PC-9 (cell line): ENCODE results near the gene SRGAP1. TPM values are rescaled to one million over a fixed set of nuclear protein-coding genes. Genes with fewer than 3 reads are reported as not detected.

Experiments used
- BruUV-seq: library from RNA; stranded (reverse); fragments of 400-500 nt; replicated peaks from 2 replicates; lab custom pipeline; 2021; lab: Mats Ljungman, UMichigan
- CTCF ChIA-PET: fragments of 300-600 bp; sonication (Branson Sonifier 250); formaldehyde crosslinking; loops from one replicate; lab custom pipeline; 2022; ENCODE audit warnings: antibody characterized with exemption; lab: Charles Lee
- POLR2A ChIA-PET: fragments of 300-600 bp; sonication (Branson Sonifier 250); formaldehyde crosslinking; loops from one replicate; lab custom pipeline; 2022; ENCODE audit warnings: antibody characterized with exemption; ENCODE audit not compliant: unreplicated experiment; lab: Charles Lee
- DNase-seq, 2 experiments: peaks; one replicate each; pipeline versions ENCODE4 v3.0.0 to v3.0.0-alpha.2; 2015 to 2022; ENCODE audit warnings: mixed read lengths in 1 of 2
- H2AFZ ChIP-seq: fragments of 200-600 bp; sonication (generic); 2 replicates; pipeline ENCODE4 v1.8.1; 2017; ENCODE audit warnings: antibody characterized with exemption
- H3F3A ChIP-seq: fragments of 200-600 bp; sonication (generic); 2 replicates; pipeline ENCODE4 v1.8.1; 2017; ENCODE audit warnings: antibody characterized with exemption, mild to moderate bottlenecking, low read depth; ENCODE audit not compliant: insufficient read depth
- H3K27ac ChIP-seq: fragments of 200-600 bp; sonication (generic); 2 replicates; pipeline ENCODE4 v1.6.1; 2016; ENCODE audit warnings: mixed run types
- H3K27me3 ChIP-seq: fragments of 200-600 bp; sonication (generic); 2 replicates; pipeline ENCODE4 v1.6.1; 2016; ENCODE audit warnings: low read depth, mixed run types; ENCODE audit not compliant: insufficient read depth
- H3K36me3 ChIP-seq: fragments of 200-600 bp; sonication (generic); 2 replicates; pipeline ENCODE4 v1.6.1; 2016; ENCODE audit warnings: low read depth, mixed run types
- H3K4me1 ChIP-seq: fragments of 200-600 bp; sonication (generic); replicated peaks from 2 replicates; pipeline ENCODE4 v1.6.1; 2016; ENCODE audit warnings: mixed run types; ENCODE audit not compliant: insufficient read depth
- H3K4me2 ChIP-seq: fragments of 200-600 bp; sonication (generic); 2 replicates; pipeline ENCODE4 v1.6.1; 2017; ENCODE audit warnings: mixed run types
- H3K4me3 ChIP-seq: fragments of 200-600 bp; sonication (generic); 2 replicates; pipeline ENCODE4 v1.6.1; 2016; ENCODE audit warnings: mixed run types
- H3K79me2 ChIP-seq: fragments of 200-600 bp; sonication (generic); 2 replicates; pipeline ENCODE4 v1.6.1; 2017; ENCODE audit warnings: low read depth, mixed run types
- H3K9me2 ChIP-seq: fragments of 200-600 bp; sonication (generic); 2 replicates; pipeline ENCODE4 v1.8.1; 2017; ENCODE audit warnings: mild to moderate bottlenecking; ENCODE audit not compliant: insufficient read depth
- H3K9me3 ChIP-seq: fragments of 200-600 bp; sonication (generic); 2 replicates; pipeline ENCODE4 v1.8.1; 2016; ENCODE audit warnings: low read depth; ENCODE audit not compliant: insufficient read depth
- H4K20me1 ChIP-seq: fragments of 200-600 bp; sonication (generic); 2 replicates; pipeline ENCODE4 v1.8.1; 2017; ENCODE audit not compliant: insufficient read depth
- CTCF ChIP-seq: fragments of 200-600 bp; sonication (generic); conservative IDR thresholded peaks from 2 replicates; pipeline ENCODE4 v1.6.1; 2017; ENCODE audit warnings: mixed run types, antibody characterized with exemption, mild to moderate bottlenecking, moderate library complexity
- EZH2 ChIP-seq: fragments of 200-600 bp; sonication (generic); IDR thresholded peaks from 2 replicates; pipeline ENCODE4 v1.8.0; 2017; ENCODE audit warnings: antibody characterized with exemption, low read depth
- intact Hi-C: fragments of 100-400 bp; cut with micrococcal nuclease; formaldehyde crosslinking; loops from one replicate; pipeline ENCODE4 v1.10.0; 2022; ENCODE audit not compliant: unreplicated experiment
- total RNA-seq: library from RNA; stranded (reverse); gene quantifications from 2 replicates; pipeline ENCODE4 v1.2.3, GENCODE V29; 2021

The SRGAP1 gene
- total RNA-seq, 1 experiment from 2014 or later = 24.5 TPM

GRCh38 chr12:64007853-64008252 is 163.4 kb downstream of the SRGAP1 start:
- peaks cover 11% of the 10 kb centered on the region for H3K79me2 ChIP-seq
- CTCF ChIA-PET = no interaction called here
- no TSS peak for BruUV-seq
- no peaks in the 10 kb centered on the region for H3K9me2 ChIP-seq
- H3K27ac ChIP-seq = no peak overlapping the region
- H2AFZ ChIP-seq = no peak overlapping the region
- H3K4me1 ChIP-seq = no peaks in the 10 kb centered on the region
- H3K4me2 ChIP-seq = no peak overlapping the region
- DNase-seq = no peak
- H3K9me3 ChIP-seq = no peaks in the 10 kb centered on the region
- peaks cover 5% of the 10 kb centered on the region; the same call in 1 of the 2 replicates for H3K36me3 ChIP-seq
- H3K4me3 ChIP-seq = no peak overlapping the region
- H3F3A ChIP-seq = no peaks in the 10 kb centered on the region
- intact Hi-C loops = no loop called here
- POLR2A ChIA-PET = no interaction called here
- TF ChIP-seq CTCF = no peak
- TF ChIP-seq EZH2 = no peak
- H4K20me1 ChIP-seq = no peaks in the 10 kb centered on the region
- H3K27me3 ChIP-seq = no peaks in the 10 kb centered on the region

- Histone ChIP-seq H3K4me1 (no peaks in the 10 kb centered on the region), H3K4me2 (no peak overlapping the region), H3F3A (no peaks in the 10 kb centered on the region), H3K36me3 (peaks cover 3% of the 10 kb centered on the region; the same call in 1 of the 2 replicates), H3K4me3 (no peak overlapping the region), H3K9me2 (no peaks in the 10 kb centered on the region), H3K9me3 (no peaks in the 10 kb centered on the region), H3K27me3 (no peaks in the 10 kb centered on the region), H4K20me1 (no peaks in the 10 kb centered on the region), H2AFZ (no peak overlapping the region), H3K79me2 (peaks cover 17% of the 10 kb centered on the region), H3K27ac (no peak overlapping the region)
- BruUV-seq = no TSS peak
- intact Hi-C loops = no loop called here
- no peak for DNase-seq
- ChIA-PET POLR2A (no interaction called here), CTCF (no interaction called here)
- TF ChIP-seq EZH2 (no peak), CTCF (no peak)
Observed at GRCh38 chr12:64008596-64008995, 164.1 kb downstream of the SRGAP1 start.

GRCh38 chr12:64009321-64010068 is 165.0 kb downstream of the SRGAP1 start:
- Histone ChIP-seq H3K79me2 (peaks cover 17% of the 10 kb centered on the region), H3K27me3 (no peaks in the 10 kb centered on the region), H3K4me3 (no peak overlapping the region), H3F3A (no peaks in the 10 kb centered on the region), H3K4me2 (no peak overlapping the region), H2AFZ (no peak overlapping the region), H3K27ac (no peak overlapping the region; the same call in 1 of the 2 replicates), H3K4me1 (no peaks in the 10 kb centered on the region), H3K36me3 (no peaks in the 10 kb centered on the region), H3K9me3 (no peaks in the 10 kb centered on the region), H4K20me1 (no peaks in the 10 kb centered on the region), H3K9me2 (no peaks in the 10 kb centered on the region)
- DNase-seq = no peak
- intact Hi-C loops = no loop called here
- TF ChIP-seq CTCF = no peak
- no peak for TF ChIP-seq EZH2
- CTCF ChIA-PET = no interaction called here
- BruUV-seq = no TSS peak
- POLR2A ChIA-PET = no interaction called here
